ENCODE measurements around the gene SFN.

SFN gene

GRCh38 chr1:26909951-26910342 lies 47.0 kb downstream of the SFN start:
- TF ChIP-seq CTCF (IDR thresholded peaks at IDR 0.05; ENCODE audit: extremely low read depth, missing control alignments), result no peak
- no peak for DNase-seq (ENCODE audit: low spot score)

GRCh38 chr1:26910343-26911160 lies 47.6 kb downstream of the SFN start:
- no peak for TF ChIP-seq CTCF (IDR thresholded peaks at IDR 0.05; ENCODE audit: extremely low read depth, missing control alignments)
- DNase-seq (ENCODE audit: low spot score), result no peak

- no peak for DNase-seq (ENCODE audit: low spot score)
- TF ChIP-seq CTCF (IDR thresholded peaks at IDR 0.05; ENCODE audit: extremely low read depth, missing control alignments), result no peak
These were observed 48.6 kb downstream of the SFN start for GRCh38 chr1:26911399-26912146.

- DNase-seq (ENCODE audit: low spot score), result no peak
- no peak for TF ChIP-seq CTCF (IDR thresholded peaks at IDR 0.05; ENCODE audit: extremely low read depth, missing control alignments)
These were observed 49.2 kb downstream of the SFN start for GRCh38 chr1:26912147-26912490.

- no peak for DNase-seq (ENCODE audit: low spot score)
- no peak for TF ChIP-seq CTCF (IDR thresholded peaks at IDR 0.05; ENCODE audit: extremely low read depth, missing control alignments)
These were observed 50.4 kb downstream of the SFN start for GRCh38 chr1:26913389-26913753.
